Esophagus muscularis mucosa (tissue), 4 donors: ENCODE data around the gene NQO2.

Experiments used
- CTCF ChIP-seq, 3 experiments: fragments of 200-600 bp in 2 of 3; fragments of 450-650 bp in 1 of 3; sonication (generic) in 2 of 3; IDR thresholded peaks; one replicate each; pipeline ENCODE4 v1.5.1; 2017 to 2019; ENCODE audit warnings: antibody characterized with exemption in 3 of 3, mild to moderate bottlenecking in 2 of 3, moderate library complexity in 1 of 3
- EP300 ChIP-seq: sonication (generic); formaldehyde crosslinking; IDR thresholded peaks from one replicate; pipeline ENCODE4 v1.6.1; 2017; ENCODE audit warnings: antibody characterized with exemption
- POLR2A ChIP-seq: fragments of 450-650 bp; IDR thresholded peaks from one replicate; pipeline ENCODE4 v1.6.1; 2017; ENCODE audit warnings: antibody characterized with exemption, moderate library complexity, mild to moderate bottlenecking, low read depth

DNA sequence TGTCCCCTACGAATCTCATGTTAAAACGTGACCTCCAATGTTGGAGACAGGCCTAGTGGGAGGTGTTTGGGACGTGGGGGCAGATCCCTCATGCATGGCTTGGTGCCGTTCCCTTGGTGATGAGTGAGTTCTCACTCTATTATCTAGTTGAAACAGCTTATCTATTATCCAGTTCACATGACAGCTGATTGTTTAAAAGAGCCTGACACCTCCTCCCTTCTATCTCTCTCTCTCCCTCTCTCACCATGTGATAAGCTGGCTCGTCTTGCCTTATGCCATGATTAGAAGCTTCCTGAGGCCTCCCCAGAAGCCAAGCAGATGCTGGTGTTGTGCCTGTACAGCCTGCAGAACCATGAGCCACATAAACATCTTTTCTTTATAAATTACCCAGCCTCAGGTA is 35.7 kb downstream of the NQO2 start:
- TF ChIP-seq CTCF (IDR thresholded peaks at IDR 0.05), result no peak
- no peak for TF ChIP-seq POLR2A
- no peak for TF ChIP-seq EP300
